Keratinocyte (primary cell): ENCODE measurements around the gene NREP. TPM values are rescaled to one million over a fixed set of nuclear protein-coding genes. Genes with fewer than 3 reads are reported as not detected.

ENCODE experiments used
- DNase-seq: peaks from one replicate; pipeline ENCODE4 v3.0.0-alpha.2; 2011; ENCODE audit warnings: low read depth, missing footprints, low spot score
- FAIRE-seq: peaks from 2 replicates; lab custom pipeline; 2011; peaks lifted over from hg19 to GRCh38; lab: Jason Lieb, UNC
- H2AFZ ChIP-seq: 2 replicates; pipeline ENCODE4 v1.6.0; 2012; ENCODE audit warnings: low read length, control low read depth, inconsistent platforms; ENCODE audit not compliant: control insufficient read depth
- H3K27ac ChIP-seq: 2 replicates; pipeline ENCODE4 v1.5.1; 2011; ENCODE audit warnings: low read length; ENCODE audit not compliant: control insufficient read depth, insufficient read depth
- H3K27me3 ChIP-seq: 3 replicates; pipeline ENCODE4 v1.6.0; 2011; ENCODE audit warnings: low read length; ENCODE audit not compliant: control insufficient read depth, insufficient read depth; ENCODE audit errors: extremely low read depth
- H3K36me3 ChIP-seq, 2 experiments: 2 replicates in 1 of 2; 3 replicates in 1 of 2; pipeline ENCODE4 v1.5.1; 2011; ENCODE audit warnings: low read length in 2 of 2, mild to moderate bottlenecking in 1 of 2; ENCODE audit not compliant: control insufficient read depth in 2 of 2, insufficient read depth in 2 of 2; ENCODE audit errors: extremely low read depth in 1 of 2
- H3K4me1 ChIP-seq: 3 replicates; pipeline ENCODE4 v1.5.1; 2011; ENCODE audit warnings: low read length; ENCODE audit not compliant: control insufficient read depth, insufficient read depth; ENCODE audit errors: extremely low read depth
- H3K4me2 ChIP-seq: 3 replicates; pipeline ENCODE4 v1.6.0; 2011; ENCODE audit warnings: low read depth, low read length; ENCODE audit not compliant: control insufficient read depth, insufficient read depth; ENCODE audit errors: extremely low read depth
- H3K4me3 ChIP-seq, 3 experiments: fragments of 200-600 bp in 1 of 3; sonication (generic) in 1 of 3; 2 replicates in 2 of 3; 3 replicates in 1 of 3; pipeline ENCODE4 v1.5.1; 2011 to 2016; ENCODE audit warnings: low read length in 3 of 3, mild to moderate bottlenecking in 3 of 3, control low read depth in 2 of 3, inconsistent platforms in 1 of 3, low read depth in 1 of 3, mixed read lengths in 1 of 3, mixed run types in 1 of 3, moderate library complexity in 1 of 3; ENCODE audit not compliant: control insufficient read depth in 2 of 3, insufficient read depth in 2 of 3; ENCODE audit errors: extremely low read depth in 1 of 3
- H3K79me2 ChIP-seq: 2 replicates; pipeline ENCODE4 v1.6.0; 2012; ENCODE audit warnings: low read length; ENCODE audit not compliant: control insufficient read depth, insufficient read depth
- H3K9ac ChIP-seq: 3 replicates; pipeline ENCODE4 v1.6.0; 2011; ENCODE audit warnings: low read length; ENCODE audit not compliant: control insufficient read depth, insufficient read depth; ENCODE audit errors: extremely low read depth
- H3K9me1 ChIP-seq: 3 replicates; pipeline ENCODE4 v1.6.0; 2011; ENCODE audit warnings: low read length; ENCODE audit not compliant: control insufficient read depth, insufficient read depth; ENCODE audit errors: extremely low read depth
- H3K9me3 ChIP-seq: 2 replicates; pipeline ENCODE4 v1.5.1; 2012; ENCODE audit warnings: low read depth, low read length; ENCODE audit not compliant: control insufficient read depth
- H4K20me1 ChIP-seq: 3 replicates; pipeline ENCODE4 v1.6.0; 2011; ENCODE audit warnings: low read length; ENCODE audit not compliant: control insufficient read depth, insufficient read depth; ENCODE audit errors: extremely low read depth
- EZH2 ChIP-seq: IDR thresholded peaks from one replicate; pipeline ENCODE4 v1.6.1; 2012; ENCODE audit warnings: inconsistent platforms, mild to moderate bottlenecking, low read length, moderate library complexity
- dilution Hi-C: fragments of 300-500 bp; cut with MboI; formaldehyde crosslinking; loops from one replicate; pipeline ENCODE4 v1.7.0; 2020; ENCODE audit warnings: low sequenced_read_pairs; ENCODE audit not compliant: extremely low pct_ligation_motif_present
- polyA plus RNA-seq, 5 experiments: library from polyadenylated mRNA; depleted of rRNA in 3 of 5; stranded (reverse) in 3 of 5; stranded (forward) in 1 of 5; unstranded in 1 of 5; fragments of >200 nt; gene quantifications; 1 replicate in 1 of 5; 2 replicates in 3 of 5; 3 replicates in 1 of 5; pipeline versions ENCODE4 v1.2.1 to v1.2.3, GENCODE V29; 2011 to 2012; ENCODE audit warnings: missing spikeins in 2 of 5, low read depth in 1 of 5, low replicate concordance in 1 of 5
- TF ChIP-seq, protein P1 (sequence below), 3 experiments: IDR thresholded peaks in 1 of 3; conservative IDR thresholded peaks in 1 of 3; optimal IDR thresholded peaks in 1 of 3; 2 replicates in 2 of 3; 3 replicates in 1 of 3; pipeline versions ENCODE3 to v1.5.1; 2011; ENCODE audit warnings: low read length in 3 of 3, mild to moderate bottlenecking in 3 of 3, moderate library complexity in 2 of 3, control low read depth in 1 of 3, inconsistent platforms in 1 of 3; ENCODE audit not compliant: insufficient read depth in 2 of 3; ENCODE audit errors: extremely low read depth in 1 of 3

The NREP gene
- polyA plus RNA-seq, 1 donor (not counting 4 experiments of a cell fraction or from before 2014, with no cell fraction given): 9.1 TPM

DNA sequence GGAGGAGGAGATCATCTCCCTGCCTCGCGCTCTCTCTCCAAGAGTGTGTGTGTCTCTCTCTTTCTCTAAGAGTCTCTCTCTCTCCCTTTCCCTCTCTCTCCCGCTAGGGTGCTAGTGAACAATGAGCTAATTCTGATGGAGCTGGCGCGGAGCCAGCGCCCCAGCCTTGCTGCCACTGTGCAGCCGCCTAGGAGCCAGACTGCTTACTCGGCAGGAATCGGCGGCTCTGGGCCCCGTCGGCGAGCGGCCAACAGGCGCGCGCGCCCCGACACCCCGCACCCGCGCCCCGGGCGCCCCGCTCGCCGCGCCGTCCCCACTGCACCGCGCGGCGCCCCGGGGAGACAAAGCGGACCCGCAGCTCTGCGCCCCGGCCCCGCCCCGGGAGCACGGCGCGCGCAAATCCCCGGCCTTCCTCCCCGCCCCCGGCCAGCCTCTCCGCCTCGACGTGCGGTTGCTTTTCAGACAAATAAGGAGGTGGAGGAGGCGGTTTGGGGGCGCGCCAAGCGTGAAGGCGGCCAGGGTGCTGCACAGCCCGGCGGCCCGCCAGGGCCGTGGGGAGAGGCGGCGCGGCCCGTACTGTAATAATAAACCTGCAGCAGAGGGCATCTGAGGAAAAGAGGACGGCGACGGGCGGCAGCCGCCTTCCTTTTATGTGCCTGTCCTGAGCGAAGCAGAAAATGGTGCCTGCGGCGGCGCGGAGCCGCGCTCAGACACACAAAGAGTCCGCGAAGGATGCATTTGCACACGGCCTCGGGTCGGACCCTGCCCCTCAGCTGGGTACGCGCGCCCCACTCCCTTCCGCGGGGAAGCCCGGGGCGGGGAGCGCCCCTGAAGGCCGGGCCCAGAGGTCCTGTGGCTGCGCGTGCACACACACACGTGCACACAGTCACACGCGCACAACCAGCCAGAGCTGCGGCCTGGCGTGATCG lies 625 bp upstream of the NREP start:
- H2AFZ ChIP-seq: peak overlapping the region; percentile 87
- peak overlapping the region; percentile 97 for H3K4me2 ChIP-seq
- peak overlapping the region; percentile 77 for H3K9ac ChIP-seq
- TF ChIP-seq, protein P1, sequence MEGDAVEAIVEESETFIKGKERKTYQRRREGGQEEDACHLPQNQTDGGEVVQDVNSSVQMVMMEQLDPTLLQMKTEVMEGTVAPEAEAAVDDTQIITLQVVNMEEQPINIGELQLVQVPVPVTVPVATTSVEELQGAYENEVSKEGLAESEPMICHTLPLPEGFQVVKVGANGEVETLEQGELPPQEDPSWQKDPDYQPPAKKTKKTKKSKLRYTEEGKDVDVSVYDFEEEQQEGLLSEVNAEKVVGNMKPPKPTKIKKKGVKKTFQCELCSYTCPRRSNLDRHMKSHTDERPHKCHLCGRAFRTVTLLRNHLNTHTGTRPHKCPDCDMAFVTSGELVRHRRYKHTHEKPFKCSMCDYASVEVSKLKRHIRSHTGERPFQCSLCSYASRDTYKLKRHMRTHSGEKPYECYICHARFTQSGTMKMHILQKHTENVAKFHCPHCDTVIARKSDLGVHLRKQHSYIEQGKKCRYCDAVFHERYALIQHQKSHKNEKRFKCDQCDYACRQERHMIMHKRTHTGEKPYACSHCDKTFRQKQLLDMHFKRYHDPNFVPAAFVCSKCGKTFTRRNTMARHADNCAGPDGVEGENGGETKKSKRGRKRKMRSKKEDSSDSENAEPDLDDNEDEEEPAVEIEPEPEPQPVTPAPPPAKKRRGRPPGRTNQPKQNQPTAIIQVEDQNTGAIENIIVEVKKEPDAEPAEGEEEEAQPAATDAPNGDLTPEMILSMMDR (optimal IDR thresholded peaks at IDR 0.05 in 1 of 3, IDR thresholded peaks at IDR 0.05 in 1 of 3, conservative IDR thresholded peaks at IDR 0.05 in 1 of 3; ENCODE audit: extremely low read depth in 1 of 3, insufficient read depth in 2 of 3, low read length in 3 of 3): peak in 2 of 3 experiments; percentile 49 to 59
- no peak for TF ChIP-seq EZH2
- peak overlapping the region; percentile 48 to 83 (median 65) for H3K4me3 ChIP-seq
- dilution Hi-C loops: no loop called here
- H4K20me1 ChIP-seq: no peaks in the 10 kb centered on the region
- no peaks in the 10 kb centered on the region for H3K79me2 ChIP-seq
- no peaks in the 10 kb centered on the region for H3K9me3 ChIP-seq
- no peaks in the 10 kb centered on the region for H3K36me3 ChIP-seq
- H3K27ac ChIP-seq: peak overlapping the region; percentile 67
- H3K27me3 ChIP-seq: no peaks in the 10 kb centered on the region
- H3K4me1 ChIP-seq: peaks cover 10% of the 10 kb centered on the region
- DNase-seq (peak; percentile 52), FAIRE-seq (peak; percentile 85)
- no peaks in the 10 kb centered on the region for H3K9me1 ChIP-seq

DNA sequence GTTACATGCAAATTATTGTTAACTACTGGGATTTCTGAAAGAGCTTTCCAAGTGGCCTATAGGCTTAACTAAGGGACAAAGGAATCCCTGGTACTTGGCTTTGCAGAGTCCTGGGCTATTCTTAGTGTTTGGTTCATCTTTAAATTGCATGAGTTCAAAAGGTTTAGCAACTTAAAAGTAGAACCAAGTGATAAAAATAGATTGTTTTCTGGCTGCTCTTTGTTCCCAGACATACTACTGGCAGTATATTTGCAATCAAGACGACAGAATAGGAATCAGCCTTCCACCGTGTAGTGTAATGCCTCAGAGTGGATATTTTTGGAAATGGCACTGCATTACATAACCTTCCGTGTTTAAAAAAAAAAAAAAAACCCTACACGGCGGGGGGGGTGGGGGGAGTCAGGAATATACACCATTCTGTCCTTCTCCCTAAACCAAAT lies 1.0 kb downstream of the NREP start:
- Histone ChIP-seq H3K4me2 (peak overlapping the region; percentile 97), H3K27me3 (no peaks in the 10 kb centered on the region), H3K27ac (no peak overlapping the region), H3K4me3 (no peak overlapping the region), H3K9me1 (no peaks in the 10 kb centered on the region), H3K79me2 (no peaks in the 10 kb centered on the region), H3K36me3 (no peaks in the 10 kb centered on the region), H3K4me1 (peaks cover 10% of the 10 kb centered on the region), H3K9me3 (no peaks in the 10 kb centered on the region), H4K20me1 (no peaks in the 10 kb centered on the region), H2AFZ (no peak overlapping the region), H3K9ac (no peak overlapping the region)
- dilution Hi-C loops: no loop called here
- FAIRE-seq: peak; percentile 49
- no peak for TF ChIP-seq EZH2
- no peak for DNase-seq
